ENCODE data around the gene MMAB.

Gene MMAB

DNA sequence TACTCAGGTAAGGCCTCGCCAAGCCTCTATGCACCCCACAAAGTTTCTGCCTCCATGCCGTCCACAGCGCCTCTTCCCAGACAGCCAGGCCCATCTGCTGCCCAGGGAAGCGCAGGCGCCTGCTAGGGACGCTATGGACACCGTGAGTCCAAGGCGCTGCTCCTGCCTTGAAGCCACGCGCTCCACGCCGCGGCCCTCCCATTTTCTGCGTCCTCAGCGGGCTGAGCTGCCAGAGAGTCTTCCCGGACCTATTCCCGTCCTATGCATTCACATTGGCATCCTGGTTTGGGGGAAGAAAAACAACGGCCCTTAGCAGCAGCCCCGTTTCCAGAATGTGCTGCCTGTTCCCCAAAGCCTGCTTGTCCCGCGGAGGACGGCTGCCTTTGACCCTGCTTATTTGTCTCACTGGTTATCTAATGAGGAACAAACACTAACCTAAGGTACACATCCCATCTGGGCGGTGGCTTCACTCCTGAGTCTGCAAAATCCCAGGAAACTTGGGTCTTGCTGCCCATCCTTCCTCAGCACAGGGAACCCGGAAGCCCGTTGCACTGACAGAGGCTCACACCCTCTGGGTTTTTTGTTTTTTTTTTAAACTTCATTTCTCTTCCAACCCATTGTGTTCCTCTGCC, 38.0 kb downstream of the MMAB start:
- no peak for DNase-seq

DNA sequence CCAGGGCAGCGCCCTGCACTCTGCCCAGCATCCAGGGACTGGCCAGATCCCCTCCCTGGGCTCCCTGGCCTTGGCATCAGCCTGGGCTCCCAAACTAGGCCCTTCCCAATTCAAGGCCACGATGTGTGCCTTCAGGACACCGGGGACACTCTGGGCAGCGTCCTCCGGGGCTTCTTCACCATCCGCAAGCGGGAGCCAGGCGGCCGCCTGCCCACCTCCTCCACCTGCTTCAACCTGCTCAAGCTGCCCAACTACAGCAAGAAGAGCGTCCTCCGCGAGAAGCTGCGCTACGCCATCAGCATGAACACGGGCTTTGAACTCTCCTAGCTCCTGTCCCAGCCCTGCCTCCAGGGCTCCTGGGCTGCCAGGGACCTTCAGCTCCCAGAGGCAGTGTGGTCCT, 38.8 kb downstream of the MMAB start:
- DNase-seq: no peak

DNA sequence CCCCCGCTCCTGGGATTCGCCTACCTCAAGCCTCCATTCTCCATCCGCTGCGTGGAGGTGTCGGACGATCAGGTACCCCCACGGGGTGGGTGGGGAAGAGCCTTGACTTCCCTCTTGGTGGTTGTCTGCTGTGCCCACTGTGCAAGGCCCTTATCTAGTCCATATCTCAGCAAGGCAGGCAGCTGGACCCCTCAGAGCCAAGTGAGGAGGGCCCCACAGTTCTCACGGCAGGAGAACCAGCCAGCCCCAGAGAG, 39.9 kb downstream of the MMAB start:
- no peak for DNase-seq

DNA sequence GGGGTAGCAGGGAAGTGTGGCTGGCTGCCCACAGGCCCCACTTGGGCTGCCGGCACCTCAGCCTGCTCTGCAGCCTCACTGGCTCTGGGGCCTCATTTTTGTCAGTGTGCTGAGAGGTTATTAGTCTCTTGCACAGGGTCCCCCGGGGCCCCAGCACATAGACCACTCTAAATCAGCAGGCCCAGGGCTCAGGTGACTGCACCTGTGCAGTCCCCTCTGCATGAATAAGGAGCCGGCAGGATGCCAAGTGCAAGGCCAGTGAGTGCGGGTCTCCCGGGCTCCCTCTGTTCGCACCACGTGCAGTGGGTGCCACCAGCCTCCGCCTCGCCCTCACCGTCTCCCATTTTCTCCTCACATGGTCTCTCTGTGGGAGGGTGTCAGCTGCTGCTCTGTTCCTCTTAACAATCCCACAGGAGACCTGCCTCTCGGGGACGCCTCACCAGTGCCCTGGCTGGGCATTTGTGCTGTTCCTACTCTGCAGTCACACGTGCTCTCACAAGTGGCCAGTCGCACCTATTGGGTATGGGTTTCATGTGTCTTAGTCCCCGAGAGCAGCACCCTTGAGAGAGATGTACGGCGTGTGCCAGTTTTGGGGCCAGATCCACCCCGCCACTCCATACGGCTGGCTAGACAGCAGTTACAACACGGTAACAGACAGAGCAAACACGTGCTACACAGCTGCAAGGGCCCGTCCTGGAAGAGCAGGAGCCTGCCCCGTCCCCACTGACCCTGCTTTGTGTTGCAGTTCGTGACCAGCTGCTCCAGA, 40.4 kb downstream of the MMAB start:
- no peak for DNase-seq

DNA sequence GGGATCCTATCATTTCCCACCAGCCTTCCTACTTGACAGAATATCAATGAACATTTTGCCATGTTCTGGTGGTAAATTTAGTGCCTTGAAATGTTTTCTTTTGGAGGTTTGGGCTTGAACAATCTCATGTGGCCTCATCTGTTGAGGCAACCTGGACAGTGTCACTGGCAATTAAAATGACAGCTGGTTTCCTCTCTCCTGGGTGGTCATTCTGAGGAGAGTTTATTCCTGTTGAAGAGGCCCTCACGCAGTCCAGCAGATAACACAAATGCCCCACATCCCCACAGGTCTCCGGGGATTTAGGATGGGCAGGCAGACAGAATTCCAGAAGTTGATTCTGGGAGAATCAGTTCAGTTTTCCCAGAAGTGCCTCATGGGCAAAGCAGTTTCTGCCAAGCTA, 41.9 kb downstream of the MMAB start:
- DNase-seq: no peak

DNA sequence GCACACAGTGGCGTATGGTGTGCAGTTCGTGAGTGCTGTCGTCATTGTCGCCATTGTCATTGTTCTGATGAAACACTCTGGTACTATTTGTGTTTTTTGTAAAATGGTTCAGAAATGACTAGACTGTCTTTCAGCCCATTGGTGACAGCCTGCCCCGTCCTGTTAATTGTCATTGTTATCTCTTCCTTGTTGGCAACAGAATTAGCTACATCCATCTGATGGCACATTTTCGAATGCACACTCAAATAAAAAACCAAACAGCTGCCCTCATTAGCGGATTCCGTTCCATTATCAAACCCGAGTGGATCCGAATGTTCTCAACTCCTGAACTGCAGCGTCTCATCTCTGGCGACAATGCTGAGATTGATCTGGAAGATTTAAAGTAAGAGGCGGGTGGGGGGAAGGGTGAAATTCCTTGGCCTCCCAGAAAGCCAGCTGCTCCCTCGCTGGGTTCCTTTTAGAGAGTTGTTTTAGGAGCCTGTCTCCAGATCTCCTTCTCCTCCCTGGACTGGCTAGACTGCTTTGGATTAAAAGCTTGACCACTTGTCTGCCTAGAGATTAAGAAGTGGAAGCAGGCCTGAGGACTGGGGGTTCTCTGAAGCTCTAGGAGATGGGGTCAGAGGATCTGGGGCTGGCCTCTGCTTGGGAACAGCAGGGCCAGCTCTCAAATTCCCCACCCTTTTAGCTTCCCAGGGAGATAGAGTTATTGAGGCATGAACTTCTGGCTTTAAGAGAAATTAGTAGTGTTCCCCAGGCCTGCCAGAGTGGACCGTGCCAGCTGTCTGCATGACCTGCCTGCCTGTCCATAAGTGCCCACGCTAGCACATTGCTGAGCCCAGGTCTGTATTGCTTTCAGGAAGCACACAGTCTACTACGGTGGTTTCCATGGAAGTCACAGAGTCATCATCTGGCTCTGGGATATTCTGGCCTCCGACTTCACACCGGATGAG, 43.3 kb downstream of the MMAB start:
- no peak for DNase-seq

DNA sequence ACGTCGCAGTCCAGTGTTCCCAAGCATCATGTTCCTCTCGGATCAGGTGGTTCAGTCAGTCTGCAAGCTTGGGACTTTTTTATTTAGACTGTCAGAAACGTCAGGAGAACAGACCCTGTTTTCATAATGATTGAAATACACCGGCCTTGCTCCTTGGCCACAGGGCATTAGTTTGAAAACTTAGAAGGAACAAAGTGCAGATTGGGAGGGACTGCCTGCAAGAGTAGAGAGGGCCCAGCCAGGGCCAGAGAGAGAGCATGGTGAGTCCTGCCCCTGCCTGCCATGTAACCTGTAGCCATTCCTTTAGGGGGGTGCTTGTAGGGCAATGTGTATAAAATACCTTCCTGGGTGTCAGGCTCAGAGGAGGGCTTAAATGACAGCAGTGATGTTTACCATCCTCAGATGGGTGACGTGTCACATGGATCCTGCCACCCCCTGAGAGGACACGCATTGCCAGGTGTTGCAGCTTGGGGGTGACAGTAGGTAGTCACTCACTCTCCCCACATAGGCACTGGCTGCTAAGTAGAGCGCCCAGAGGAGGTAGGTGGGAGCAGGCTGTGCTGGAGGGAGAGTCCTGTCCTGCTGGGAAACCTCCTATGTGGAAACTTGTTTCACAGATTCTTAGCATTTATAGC, 45.7 kb downstream of the MMAB start:
- DNase-seq: no peak

DNA sequence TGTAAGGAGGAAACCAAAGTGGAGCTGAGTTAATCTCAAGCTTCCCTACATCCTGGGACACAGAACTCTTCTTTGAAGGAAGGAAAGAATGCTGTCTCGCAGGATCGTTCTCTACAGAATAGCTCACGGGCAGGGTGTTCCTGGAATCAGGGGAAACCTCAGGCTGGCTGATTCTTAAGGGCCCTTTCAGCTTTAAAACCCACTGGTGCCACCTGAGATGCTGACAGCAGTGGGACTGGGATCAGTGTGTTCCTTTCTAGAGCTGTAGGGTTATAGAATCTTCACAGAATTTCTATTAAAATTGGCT, 48.1 kb downstream of the MMAB start:
- no peak for DNase-seq

DNA sequence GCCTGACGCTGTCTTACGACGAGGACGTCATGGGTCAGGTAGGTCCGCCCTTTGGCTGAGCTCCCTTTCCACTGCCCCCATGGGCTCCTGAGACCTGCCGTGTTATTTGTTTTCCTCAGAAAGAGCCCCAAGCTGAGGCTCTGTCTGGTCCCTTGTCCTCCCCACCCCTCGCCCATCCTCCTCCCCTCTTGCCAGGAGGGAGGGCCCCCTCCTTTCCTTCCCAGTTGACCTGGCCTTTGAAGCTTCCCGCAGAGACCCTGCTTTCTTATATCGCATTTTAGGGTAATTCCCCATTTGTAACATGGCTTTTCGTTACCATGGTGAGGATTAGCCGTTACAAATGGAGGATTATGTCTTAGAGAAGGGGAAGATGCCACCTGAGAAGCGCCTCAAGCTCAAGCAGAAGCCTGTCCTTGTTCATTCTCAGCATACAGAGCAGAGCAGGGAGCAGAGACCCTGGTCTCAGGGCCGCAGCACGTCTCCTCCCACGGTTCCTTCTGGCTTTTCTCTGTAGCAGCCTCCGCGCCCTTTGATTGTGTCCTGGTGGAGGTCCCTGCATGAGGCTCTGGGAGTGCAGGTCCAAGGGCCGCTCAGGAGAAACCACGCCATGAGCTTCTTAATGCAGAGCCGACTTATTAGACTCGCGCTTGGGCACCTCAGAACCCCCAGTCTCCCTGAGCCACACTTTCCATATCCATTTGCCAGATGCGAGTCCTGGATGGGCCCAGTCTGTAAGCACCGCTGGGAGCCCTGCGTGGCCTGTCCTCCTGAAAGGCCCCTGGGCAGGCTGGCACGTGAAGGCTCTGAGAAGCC, 48.6 kb downstream of the MMAB start:
- DNase-seq: no peak

DNA sequence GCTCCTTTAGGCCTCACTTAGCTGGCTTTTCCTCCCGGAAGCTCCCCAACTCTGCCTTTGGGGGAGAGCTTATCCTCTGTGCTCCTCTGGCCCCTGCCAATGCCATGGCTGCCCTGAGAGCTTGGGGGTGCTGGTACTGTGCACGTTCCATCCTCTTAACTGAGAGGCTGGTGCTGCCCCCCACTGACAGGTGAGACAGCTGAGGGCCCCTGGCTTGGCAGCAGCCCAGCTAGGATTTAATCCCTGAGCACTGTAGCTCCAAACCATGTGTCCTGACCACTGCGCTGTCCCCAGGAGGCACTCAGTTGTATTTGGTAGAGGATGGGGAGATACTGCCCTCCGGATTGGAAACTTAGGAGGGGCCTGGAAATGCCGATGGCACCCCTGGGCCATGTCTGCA, 49.8 kb downstream of the MMAB start:
- no peak for DNase-seq

DNA sequence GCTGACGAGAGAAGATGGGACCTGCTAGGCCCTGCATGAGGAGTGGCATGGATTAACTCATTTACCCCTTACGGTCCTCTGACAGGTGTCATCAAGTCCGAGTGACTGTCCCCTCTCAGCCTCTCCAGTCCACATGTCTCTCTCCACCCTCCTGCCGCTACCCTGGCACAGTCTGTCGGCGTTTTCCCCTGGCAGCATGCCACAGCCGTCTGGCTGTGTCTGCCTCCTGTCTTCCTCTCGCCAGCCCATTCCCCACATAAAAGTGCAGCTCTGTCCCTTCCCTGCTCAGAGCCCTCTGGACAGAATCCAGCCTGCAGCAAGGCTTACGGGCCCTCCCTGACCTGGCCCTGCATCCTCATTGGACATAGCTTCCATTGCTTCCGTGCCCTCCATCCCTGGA, 50.2 kb downstream of the MMAB start:
- no peak for DNase-seq

DNA sequence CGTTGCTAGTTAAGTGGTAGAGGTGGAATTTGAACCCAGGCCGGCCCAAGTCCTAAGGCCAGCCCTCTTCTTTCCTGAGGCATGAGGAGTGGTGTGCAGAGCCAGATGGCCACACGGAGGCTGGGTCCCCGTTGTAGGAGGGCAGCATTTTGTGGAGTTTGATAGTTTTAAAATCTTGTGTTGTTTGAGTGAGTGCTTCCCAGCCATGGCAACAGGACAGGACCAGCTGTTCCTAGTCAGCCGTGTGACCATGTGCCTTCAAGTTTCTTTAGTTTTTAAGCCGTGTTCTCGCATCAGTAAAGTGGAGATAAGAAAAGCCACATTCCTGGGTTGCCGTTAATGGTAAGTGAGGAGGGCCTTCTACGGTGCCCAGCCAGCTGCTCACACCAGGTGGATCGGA, 51.5 kb downstream of the MMAB start:
- DNase-seq: no peak

DNA sequence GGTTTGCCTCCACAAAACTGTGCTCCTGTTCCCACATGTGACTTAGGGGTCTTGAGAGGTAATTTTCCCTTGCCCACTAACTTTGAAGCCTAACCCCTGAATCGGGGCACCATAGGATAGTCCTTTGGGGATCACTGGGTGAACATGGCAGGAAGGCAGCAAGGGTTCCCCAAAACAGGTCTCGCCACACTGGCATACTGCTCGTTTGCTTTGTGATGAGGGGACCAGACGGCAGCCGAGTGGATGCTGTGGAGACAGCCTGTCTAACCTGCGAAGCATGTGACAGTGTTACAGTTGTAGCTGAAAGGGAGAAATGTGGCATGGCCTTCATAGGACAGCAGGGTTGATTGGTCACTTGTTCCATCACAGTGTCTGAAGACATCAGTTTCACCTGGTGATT, 53.5 kb downstream of the MMAB start:
- DNase-seq: no peak

DNA sequence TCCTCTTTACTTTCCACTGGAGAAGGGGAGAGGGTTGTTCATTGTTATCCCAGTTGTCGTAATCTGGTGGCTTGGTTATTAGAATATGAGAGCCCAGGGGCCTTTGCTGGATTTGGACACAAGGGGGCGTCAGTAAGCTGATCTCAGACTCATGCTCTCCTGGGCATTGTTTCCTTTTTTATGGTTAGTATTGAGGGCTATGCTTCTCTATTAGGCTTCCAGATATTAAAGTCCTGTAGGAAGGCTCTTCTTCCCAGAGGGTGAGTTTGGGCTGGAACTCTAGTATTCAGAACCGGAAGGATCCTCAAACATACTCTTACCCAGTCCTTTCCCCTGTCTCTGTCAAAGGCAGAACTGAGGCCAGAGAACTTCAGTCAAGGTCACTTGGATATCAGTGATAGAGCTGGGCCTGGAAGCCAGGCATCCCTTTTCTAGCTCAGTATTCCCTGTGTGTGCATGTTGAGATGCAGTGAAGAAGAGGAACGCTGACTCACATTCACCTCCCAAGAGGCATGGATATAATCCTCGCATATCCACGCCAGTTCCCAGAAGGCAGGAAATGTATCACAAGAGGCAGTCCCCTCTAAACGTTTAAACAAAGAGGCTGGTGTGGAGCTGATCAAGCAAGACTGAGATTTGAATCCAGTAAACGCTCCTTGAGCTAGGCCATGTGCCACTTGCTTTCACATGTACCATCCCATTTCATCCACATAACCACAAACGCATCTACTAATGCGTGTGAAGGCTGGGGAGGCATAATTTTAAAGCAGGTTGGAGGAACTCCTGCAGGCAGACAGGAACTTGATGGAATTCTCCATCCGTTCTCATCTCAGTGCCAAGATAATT, 54.3 kb downstream of the MMAB start:
- peak; percentile 55 for DNase-seq

DNA sequence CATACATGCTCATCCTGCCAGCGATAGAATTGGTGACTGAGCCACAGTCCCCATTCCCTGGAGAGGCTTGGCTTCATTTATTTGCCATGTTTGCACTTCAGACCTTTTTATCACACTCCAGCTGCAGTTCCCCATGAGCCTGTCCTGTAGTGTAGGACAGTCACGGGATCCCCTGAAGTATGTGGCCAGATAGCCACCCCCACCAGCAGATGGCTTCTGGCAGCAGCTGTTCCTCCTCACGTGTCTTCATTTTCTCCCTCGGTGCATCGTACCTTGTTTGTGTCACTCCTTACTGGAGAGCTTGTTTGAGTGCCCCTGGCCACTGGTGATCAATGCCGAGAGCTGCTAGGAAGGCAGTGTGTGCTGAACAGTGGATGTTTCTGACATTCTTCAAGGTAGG, 55.7 kb downstream of the MMAB start:
- no peak for DNase-seq

DNA sequence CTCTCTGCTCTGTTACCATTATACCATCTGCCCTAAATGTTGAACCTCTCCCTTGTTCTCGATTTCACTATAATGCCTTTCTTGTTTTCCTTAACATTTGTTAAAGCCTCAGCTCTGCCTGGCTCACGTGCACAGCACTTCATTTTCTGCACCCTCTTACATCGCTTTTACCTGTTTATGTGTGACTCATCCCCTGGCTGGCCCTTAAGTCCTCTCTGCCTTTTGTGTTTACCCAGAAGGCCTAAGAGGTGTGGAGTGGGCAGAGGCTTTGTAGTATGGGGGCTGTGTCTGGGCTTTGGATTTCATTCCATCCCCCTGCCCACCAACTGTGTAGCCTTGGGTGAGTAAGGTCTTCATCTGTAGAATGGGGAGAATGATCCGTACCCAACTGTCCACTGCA, 59.3 kb downstream of the MMAB start:
- no peak for DNase-seq

DNA sequence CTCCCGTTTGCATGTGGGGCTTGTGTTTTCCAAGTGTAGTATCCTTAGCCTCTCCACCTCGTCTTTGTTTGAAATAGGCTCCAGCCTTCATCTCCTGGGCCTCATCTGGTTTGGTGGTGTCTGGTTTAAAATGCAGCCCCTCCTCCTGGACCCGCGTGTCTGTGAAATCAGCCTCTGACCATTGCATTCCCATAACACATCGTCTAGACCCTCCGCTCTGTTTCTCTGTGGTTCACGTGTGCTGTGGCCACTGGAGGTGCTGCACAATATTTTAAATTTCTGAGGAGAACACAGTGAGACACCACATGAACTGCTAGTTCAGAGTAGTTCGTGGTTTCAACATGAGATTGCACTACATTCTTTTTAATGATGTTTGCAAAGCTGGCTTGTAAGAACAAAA, 60.3 kb downstream of the MMAB start:
- DNase-seq: no peak

DNA sequence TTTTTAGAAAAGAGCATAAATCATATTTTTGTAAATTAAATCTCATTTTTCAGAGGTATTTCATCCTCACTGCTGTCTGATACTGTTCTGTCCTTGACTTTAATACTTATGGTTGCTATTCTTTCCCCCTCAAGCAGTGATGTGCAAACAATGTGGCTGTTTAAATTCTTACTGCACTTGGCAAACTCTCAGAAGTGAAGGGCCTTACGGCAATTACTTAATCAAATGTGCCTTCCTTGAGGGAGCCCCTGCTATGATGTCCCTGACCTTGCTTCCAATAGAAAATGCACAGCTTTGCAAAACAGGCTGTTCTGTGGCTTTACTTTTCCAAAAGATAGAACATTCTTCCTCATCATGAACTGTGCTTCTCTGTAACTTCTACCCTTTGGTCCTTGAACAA, 60.7 kb downstream of the MMAB start:
- DNase-seq: no peak

DNA sequence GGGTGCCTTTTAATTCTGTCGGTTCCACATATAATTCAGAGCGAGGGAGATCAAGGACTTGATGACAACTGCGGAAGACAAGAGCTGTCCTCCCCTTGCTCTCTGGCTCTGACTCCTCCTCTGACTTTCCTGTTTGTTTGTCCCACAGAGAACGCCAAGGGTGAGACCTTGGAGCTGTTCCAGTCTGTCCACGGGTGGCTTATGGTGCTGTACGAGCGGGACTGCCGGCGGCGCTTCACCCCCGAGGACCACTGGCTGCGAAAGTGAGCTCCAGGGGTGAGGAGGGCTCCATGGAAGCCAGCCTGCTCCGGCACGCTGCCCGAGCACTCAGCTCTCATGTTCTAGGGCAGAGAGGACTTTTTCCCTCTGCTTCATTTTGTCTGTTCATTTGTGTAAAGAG, 63.1 kb downstream of the MMAB start:
- no peak for DNase-seq

DNA sequence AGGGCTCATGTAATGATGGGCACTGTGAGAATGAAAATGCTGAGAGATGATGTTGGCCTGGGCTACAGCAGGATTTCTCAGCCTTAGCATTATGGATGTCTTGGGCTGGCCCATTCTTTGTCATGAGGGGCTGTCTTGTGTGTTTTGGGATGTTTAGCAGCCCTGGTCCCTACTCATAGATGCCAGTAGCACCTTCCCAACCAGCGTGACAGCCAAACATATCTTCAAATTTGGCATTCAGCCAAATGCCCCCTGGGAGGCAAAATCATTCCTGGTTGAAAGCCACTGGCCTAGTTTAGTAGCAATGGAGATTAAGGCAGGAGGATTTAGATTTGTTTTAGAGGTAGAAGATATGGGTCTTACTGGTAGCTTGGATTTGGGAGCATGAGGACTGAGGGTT, 69.2 kb downstream of the MMAB start:
- no peak for DNase-seq
